Spleen (tissue), 11 donors: ENCODE measurements around the gene ZNF326. TPM values are rescaled to one million over a fixed set of nuclear protein-coding genes. Genes with fewer than 3 reads are reported as not detected.

Experiments
- DNase-seq: peaks from one replicate; pipeline ENCODE4 v3.0.0-alpha.2; 2020
- H3K27ac ChIP-seq, 8 donors: fragments of 200-600 bp; sonication (generic) in 7 of 8; 1 replicate in 4 of 8; 2 replicates in 4 of 8; pipeline versions ENCODE4 v1.5.0 to v1.8.0; 2016 to 2021; ENCODE audit warnings: inconsistent platforms in 4 of 8, mild to moderate bottlenecking in 4 of 8, moderate library complexity in 1 of 8
- H3K27me3 ChIP-seq, 7 donors: fragments of 200-600 bp; sonication (generic) in 6 of 7; replicated peaks in 1 of 7; 1 replicate in 4 of 7; 2 replicates in 3 of 7; pipeline versions ENCODE4 v1.5.0 to v1.8.0; 2016 to 2021; ENCODE audit warnings: inconsistent platforms in 3 of 7, mild to moderate bottlenecking in 1 of 7
- H3K36me3 ChIP-seq, 6 donors: fragments of 200-600 bp; sonication (generic) in 5 of 6; 1 replicate in 4 of 6; 2 replicates in 2 of 6; pipeline versions ENCODE4 v1.5.0 to v1.8.0; 2016 to 2021; ENCODE audit warnings: inconsistent platforms in 2 of 6
- H3K4me1 ChIP-seq, 6 donors: fragments of 200-600 bp; sonication (generic) in 5 of 6; 1 replicate in 3 of 6; 2 replicates in 3 of 6; pipeline versions ENCODE4 v1.5.0 to v1.8.0; 2016 to 2021; ENCODE audit warnings: inconsistent platforms in 3 of 6
- H3K4me3 ChIP-seq, 8 donors: fragments of 200-600 bp; sonication (generic) in 7 of 8; 1 replicate in 4 of 8; 2 replicates in 4 of 8; pipeline versions ENCODE4 v1.5.0 to v1.8.0; 2016 to 2021; ENCODE audit warnings: inconsistent platforms in 4 of 8, mild to moderate bottlenecking in 4 of 8, moderate library complexity in 2 of 8
- H3K9me3 ChIP-seq, 8 donors: fragments of 200-600 bp; sonication (generic) in 7 of 8; 1 replicate in 4 of 8; 2 replicates in 4 of 8; pipeline versions ENCODE4 v1.5.0 to v1.8.0; 2016 to 2021; ENCODE audit warnings: inconsistent platforms in 4 of 8
- CTCF ChIP-seq, 11 experiments: fragments of 200-600 bp in 7 of 11; fragments of 450-650 bp in 4 of 11; sonication (generic) in 4 of 11; IDR thresholded peaks in 8 of 11; conservative IDR thresholded peaks in 3 of 11; 1 replicate in 7 of 11; 2 replicates in 4 of 11; pipeline versions ENCODE4 v1.4.0 to v1.8.0; 2016 to 2021; ENCODE audit warnings: antibody characterized with exemption in 11 of 11, inconsistent platforms in 4 of 11, mild to moderate bottlenecking in 1 of 11
- POLR2A ChIP-seq, 3 donors: fragments of 450-650 bp; IDR thresholded peaks; one replicate each; pipeline ENCODE4 v1.5.1; 2017; ENCODE audit warnings: antibody characterized with exemption in 3 of 3, mild to moderate bottlenecking in 1 of 3
- POLR2AphosphoS5 ChIP-seq, 3 donors: sonication (generic); formaldehyde crosslinking; IDR thresholded peaks; one replicate each; pipeline ENCODE4 v1.5.1; 2017; ENCODE audit warnings: antibody characterized with exemption in 3 of 3
- WGBS, 5 donors: extraction: QIAGEN DNeasy Blood & Tissue Kit in 3 of 5; methylation state at CpG; one replicate each; pipeline versions ENCODE4 v1.1.5 to v1.1.7; 2013 to 2018; 5-methylcytosine and 5-hydroxymethylcytosine counted together
- intact Hi-C: fragments of 100-400 bp; cut with DNase I; formaldehyde crosslinking; loops from one replicate; pipeline ENCODE4 v1.15.0; 2023; ENCODE audit warnings: low total_unique reads
- polyA plus RNA-seq, 3 donors: library from polyadenylated mRNA; stranded (reverse); fragments of 200-250 nt; gene quantifications; one replicate each; pipeline ENCODE4 v1.2.1, GENCODE V29; 2013
- total RNA-seq, 7 donors: library from RNA; depleted of rRNA in 3 of 7; stranded (reverse); fragments of >200 nt in 3 of 7; fragmentation: NEBNext Ultra II Directional in 4 of 7; extraction: Animal tissue kit (Norgen Biotek cat#: 25700) in 4 of 7; gene quantifications; one replicate each; pipeline versions ENCODE4 v1.1.0 to v1.2.1, GENCODE V29; 2016 to 2021
- donor health status: healthy with polysubstance abuse.
- donor health status: DM: no; HTN: no; CAD: no; lungs with moderate emphysema.
- donor health status: DM: no; HTN: no; CAD: no.
- donor health status: Bipolar disorder and iron deficiency.
- donor health status: healthy.
- donor health status: DM: no; HTN: no; CAD: no.
- donor health status: DM: yes; HTN: yes; CAD: no.

ZNF326 gene
- total and polyA plus RNA-seq, 10 donors: 4.6 to 27.9 (median 18.6) TPM

GRCh38 chr1:89971600-89971999, 23.3 kb upstream of the ZNF326 start:
- TF ChIP-seq POLR2AphosphoS5 (IDR thresholded peaks at IDR 0.05) (no peak), CTCF (IDR thresholded peaks at IDR 0.05 in 8 of 11, conservative IDR thresholded peaks at IDR 0.05 in 3 of 11) (no peak), POLR2A (IDR thresholded peaks at IDR 0.05) (no peak)
- no peak for DNase-seq
- WGBS, 5 donors: 68 to 85% (median 77%) methylated on average over 1 of the region's 1 CpG
- H3K36me3 ChIP-seq: no peaks in the 10 kb centered on the region
- H3K27ac ChIP-seq: no peak overlapping the region
- H3K4me3 ChIP-seq: no peak overlapping the region
- intact Hi-C loops: no loop called here
- no peaks in the 10 kb centered on the region for H3K27me3 ChIP-seq
- no peaks in the 10 kb centered on the region for H3K9me3 ChIP-seq
- peaks cover 0 to 24% (median 2%) of the 10 kb centered on the region in 6 donors for H3K4me1 ChIP-seq

- H3K27ac ChIP-seq: no peak overlapping the region
- no peak for TF ChIP-seq CTCF (IDR thresholded peaks at IDR 0.05 in 8 of 11, conservative IDR thresholded peaks at IDR 0.05 in 3 of 11)
- TF ChIP-seq POLR2AphosphoS5 (IDR thresholded peaks at IDR 0.05): no peak
- no peak for TF ChIP-seq POLR2A (IDR thresholded peaks at IDR 0.05)
- no peak for DNase-seq
- no peaks in the 10 kb centered on the region for H3K27me3 ChIP-seq
- H3K9me3 ChIP-seq: no peaks in the 10 kb centered on the region
- H3K36me3 ChIP-seq: no peaks in the 10 kb centered on the region
- no peak overlapping the region for H3K4me3 ChIP-seq
- peaks cover 0 to 19% (median 2%) of the 10 kb centered on the region in 6 donors for H3K4me1 ChIP-seq
- intact Hi-C loops: no loop called here
Measured at GRCh38 chr1:89972024-89972423, 22.9 kb upstream of the ZNF326 start.

DNA sequence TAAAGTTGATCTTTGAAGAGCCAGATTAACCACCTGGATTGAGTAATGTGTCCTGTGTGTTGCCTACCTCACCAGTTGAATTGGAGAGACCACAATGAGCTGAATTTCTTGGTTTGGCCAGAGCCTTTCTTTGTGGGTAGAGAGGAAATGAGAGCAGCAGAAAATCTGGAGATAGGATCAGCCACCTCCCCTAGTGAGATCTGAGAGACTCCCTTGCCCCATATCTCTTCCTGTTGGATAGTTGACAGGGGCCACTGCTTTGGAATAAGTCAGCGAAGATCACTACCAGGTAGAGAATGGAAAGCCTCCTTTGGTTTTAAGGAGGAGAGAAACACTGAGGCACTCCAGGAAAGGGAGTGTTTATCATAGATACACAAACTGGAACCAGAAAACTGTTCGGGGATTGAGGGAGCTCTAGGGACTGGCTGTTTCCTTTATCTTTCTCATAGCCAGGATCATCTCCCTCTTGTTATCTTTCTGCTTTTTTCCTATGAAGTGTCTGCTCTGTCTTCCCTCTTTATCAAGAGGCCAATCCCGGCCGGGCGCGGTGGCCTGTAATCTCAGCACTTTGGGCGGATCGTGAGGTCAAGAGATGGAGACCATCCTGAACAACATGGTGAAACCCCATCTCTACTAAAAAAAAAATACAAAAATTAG, 21.3 kb upstream of the ZNF326 start:
- intact Hi-C loops: no loop called here
- DNase-seq: no peak
- 85 to 90% (median 88%) methylated on average over 8 of the region's 8 CpGs for WGBS, 5 donors
- Histone ChIP-seq H3K27me3 (no peaks in the 10 kb centered on the region), H3K27ac (no peak overlapping the region), H3K9me3 (no peaks in the 10 kb centered on the region), H3K36me3 (no peaks in the 10 kb centered on the region), H3K4me3 (no peak overlapping the region), H3K4me1 (peaks cover 0 to 18% (median 2%) of the 10 kb centered on the region in 6 donors)
- TF ChIP-seq POLR2A (IDR thresholded peaks at IDR 0.05): no peak
- no peak for TF ChIP-seq POLR2AphosphoS5 (IDR thresholded peaks at IDR 0.05)
- no peak for TF ChIP-seq CTCF (IDR thresholded peaks at IDR 0.05 in 8 of 11, conservative IDR thresholded peaks at IDR 0.05 in 3 of 11)

- intact Hi-C loops: no loop called here
- Histone ChIP-seq H3K27ac (no peak overlapping the region), H3K4me3 (no peak overlapping the region), H3K9me3 (no peaks in the 10 kb centered on the region), H3K4me1 (peaks cover 0 to 18% (median 2%) of the 10 kb centered on the region in 6 donors), H3K36me3 (no peaks in the 10 kb centered on the region), H3K27me3 (no peaks in the 10 kb centered on the region)
- no peak for TF ChIP-seq POLR2A (IDR thresholded peaks at IDR 0.05)
- TF ChIP-seq POLR2AphosphoS5 (IDR thresholded peaks at IDR 0.05): no peak
- WGBS, 5 donors: 96 to 99% (median 98%) methylated on average over 4 of the region's 4 CpGs
- DNase-seq: no peak
Measured at GRCh38 chr1:89974256-89974655, 20.7 kb upstream of the ZNF326 start.
